HCT116 (cell line): ENCODE results near the gene DPF3.

Experiments used
- EGR1 ChIP-seq: IDR thresholded peaks from 2 replicates; pipeline ENCODE4 v1.6.1; 2012; ENCODE audit warnings: low read depth
- EZH2 ChIP-seq: fragments of 200-600 bp; sonication (generic); IDR thresholded peaks from 2 replicates; pipeline ENCODE4 v1.6.1; 2017; ENCODE audit warnings: antibody characterized with exemption, mixed run types
- EZH2phosphoT487 ChIP-seq: fragments of 200-600 bp; IDR thresholded peaks from 2 replicates; pipeline ENCODE4 v1.6.1; 2018; ENCODE audit warnings: antibody characterized with exemption, borderline replicate concordance
- FOSL1 ChIP-seq: IDR thresholded peaks from 2 replicates; pipeline ENCODE4 v1.6.1; 2012; ENCODE audit warnings: low read depth
- JUND ChIP-seq: IDR thresholded peaks from 2 replicates; pipeline ENCODE4 v1.6.1; 2012
- POLR2A ChIP-seq: IDR thresholded peaks from 2 replicates; pipeline ENCODE4 v1.7.0; 2011; ENCODE audit warnings: borderline replicate concordance; ENCODE audit not compliant: insufficient read depth, insufficient read length; ENCODE audit errors: extremely low read depth
- POLR2AphosphoS5 ChIP-seq: IDR thresholded peaks from 2 replicates; pipeline ENCODE4 v1.6.1; 2011; ENCODE audit warnings: mild to moderate bottlenecking, low read depth, low read length, moderate library complexity
- RAD21 ChIP-seq: IDR thresholded peaks from 2 replicates; pipeline ENCODE4 v1.6.1; 2012; ENCODE audit warnings: low read depth, mild to moderate bottlenecking
- TCF7L2 ChIP-seq: IDR thresholded peaks from 2 replicates; pipeline ENCODE4 v1.7.0; 2011; ENCODE audit warnings: borderline replicate concordance, inconsistent platforms; ENCODE audit not compliant: insufficient read depth, insufficient read length; ENCODE audit errors: extremely low read depth
- YY1 ChIP-seq: IDR thresholded peaks from 2 replicates; pipeline ENCODE4 v1.6.1; 2011; ENCODE audit warnings: low read length, low read depth, moderate library complexity, mild to moderate bottlenecking; ENCODE audit not compliant: insufficient replicate concordance; ENCODE audit errors: extremely low read depth
- TF ChIP-seq, protein P1 (sequence below): IDR thresholded peaks from 2 replicates; pipeline ENCODE4 v1.6.1; 2012
- TF ChIP-seq, protein P2 (sequence below), 3 experiments: fragments of 200-600 bp in 1 of 3; sonication (generic) in 1 of 3; IDR thresholded peaks in 2 of 3; conservative IDR thresholded peaks in 1 of 3; 2 replicates each; pipeline ENCODE4 v1.5.1; 2012 to 2017; ENCODE audit warnings: low read depth in 2 of 3, low read length in 2 of 3, antibody characterized with exemption in 1 of 3, borderline replicate concordance in 1 of 3, control low read depth in 1 of 3, mild to moderate bottlenecking in 1 of 3, mixed read lengths in 1 of 3, mixed run types in 1 of 3, moderate library complexity in 1 of 3; ENCODE audit not compliant: insufficient read depth in 1 of 3
- TF ChIP-seq, protein P3 (sequence below): IDR thresholded peaks from 2 replicates; pipeline ENCODE4 v1.6.1; 2012
- TF ChIP-seq, protein P4 (sequence below): IDR thresholded peaks from 2 replicates; pipeline ENCODE4 v1.6.1; 2012; ENCODE audit warnings: low read depth

DNA sequence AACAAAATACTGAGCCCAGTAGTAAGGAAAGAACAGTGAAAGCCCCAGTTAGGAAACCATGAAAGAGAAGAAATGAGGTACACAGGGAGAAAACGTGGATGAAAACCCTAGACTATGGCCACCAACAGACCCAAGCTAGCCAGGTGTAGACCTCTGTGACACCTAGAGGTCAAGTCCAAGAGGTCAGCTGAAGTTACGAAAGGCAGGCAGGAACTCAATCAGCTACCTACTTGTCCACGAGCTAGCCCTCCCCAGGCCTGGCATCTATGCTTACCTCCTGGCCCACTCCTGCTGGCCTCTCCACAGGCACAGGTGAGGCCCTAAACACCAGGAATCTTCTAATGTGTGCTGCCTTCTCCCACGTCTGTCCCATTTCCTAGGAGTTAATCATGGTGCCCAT is 48.7 kb downstream of the DPF3 start:
- TF ChIP-seq EZH2phosphoT487 (no peak), POLR2A (no peak), EGR1 (no peak), RAD21 (no peak), TCF7L2 (no peak), POLR2AphosphoS5 (no peak), FOSL1 (no peak), JUND (no peak), YY1 (no peak), EZH2 (no peak)
- TF ChIP-seq, protein P1, sequence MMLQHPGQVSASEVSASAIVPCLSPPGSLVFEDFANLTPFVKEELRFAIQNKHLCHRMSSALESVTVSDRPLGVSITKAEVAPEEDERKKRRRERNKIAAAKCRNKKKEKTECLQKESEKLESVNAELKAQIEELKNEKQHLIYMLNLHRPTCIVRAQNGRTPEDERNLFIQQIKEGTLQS = no peak
- TF ChIP-seq, protein P2, sequence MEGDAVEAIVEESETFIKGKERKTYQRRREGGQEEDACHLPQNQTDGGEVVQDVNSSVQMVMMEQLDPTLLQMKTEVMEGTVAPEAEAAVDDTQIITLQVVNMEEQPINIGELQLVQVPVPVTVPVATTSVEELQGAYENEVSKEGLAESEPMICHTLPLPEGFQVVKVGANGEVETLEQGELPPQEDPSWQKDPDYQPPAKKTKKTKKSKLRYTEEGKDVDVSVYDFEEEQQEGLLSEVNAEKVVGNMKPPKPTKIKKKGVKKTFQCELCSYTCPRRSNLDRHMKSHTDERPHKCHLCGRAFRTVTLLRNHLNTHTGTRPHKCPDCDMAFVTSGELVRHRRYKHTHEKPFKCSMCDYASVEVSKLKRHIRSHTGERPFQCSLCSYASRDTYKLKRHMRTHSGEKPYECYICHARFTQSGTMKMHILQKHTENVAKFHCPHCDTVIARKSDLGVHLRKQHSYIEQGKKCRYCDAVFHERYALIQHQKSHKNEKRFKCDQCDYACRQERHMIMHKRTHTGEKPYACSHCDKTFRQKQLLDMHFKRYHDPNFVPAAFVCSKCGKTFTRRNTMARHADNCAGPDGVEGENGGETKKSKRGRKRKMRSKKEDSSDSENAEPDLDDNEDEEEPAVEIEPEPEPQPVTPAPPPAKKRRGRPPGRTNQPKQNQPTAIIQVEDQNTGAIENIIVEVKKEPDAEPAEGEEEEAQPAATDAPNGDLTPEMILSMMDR (IDR thresholded peaks at IDR 0.05 in 2 of 3, conservative IDR thresholded peaks at IDR 0.05 in 1 of 3; ENCODE audit: borderline replicate concordance in 1 of 3, insufficient read depth in 1 of 3, low read depth in 2 of 3, low read length in 2 of 3) = no peak
- TF ChIP-seq, protein P3, sequence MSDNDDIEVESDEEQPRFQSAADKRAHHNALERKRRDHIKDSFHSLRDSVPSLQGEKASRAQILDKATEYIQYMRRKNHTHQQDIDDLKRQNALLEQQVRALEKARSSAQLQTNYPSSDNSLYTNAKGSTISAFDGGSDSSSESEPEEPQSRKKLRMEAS = no peak
- TF ChIP-seq, protein P4, sequence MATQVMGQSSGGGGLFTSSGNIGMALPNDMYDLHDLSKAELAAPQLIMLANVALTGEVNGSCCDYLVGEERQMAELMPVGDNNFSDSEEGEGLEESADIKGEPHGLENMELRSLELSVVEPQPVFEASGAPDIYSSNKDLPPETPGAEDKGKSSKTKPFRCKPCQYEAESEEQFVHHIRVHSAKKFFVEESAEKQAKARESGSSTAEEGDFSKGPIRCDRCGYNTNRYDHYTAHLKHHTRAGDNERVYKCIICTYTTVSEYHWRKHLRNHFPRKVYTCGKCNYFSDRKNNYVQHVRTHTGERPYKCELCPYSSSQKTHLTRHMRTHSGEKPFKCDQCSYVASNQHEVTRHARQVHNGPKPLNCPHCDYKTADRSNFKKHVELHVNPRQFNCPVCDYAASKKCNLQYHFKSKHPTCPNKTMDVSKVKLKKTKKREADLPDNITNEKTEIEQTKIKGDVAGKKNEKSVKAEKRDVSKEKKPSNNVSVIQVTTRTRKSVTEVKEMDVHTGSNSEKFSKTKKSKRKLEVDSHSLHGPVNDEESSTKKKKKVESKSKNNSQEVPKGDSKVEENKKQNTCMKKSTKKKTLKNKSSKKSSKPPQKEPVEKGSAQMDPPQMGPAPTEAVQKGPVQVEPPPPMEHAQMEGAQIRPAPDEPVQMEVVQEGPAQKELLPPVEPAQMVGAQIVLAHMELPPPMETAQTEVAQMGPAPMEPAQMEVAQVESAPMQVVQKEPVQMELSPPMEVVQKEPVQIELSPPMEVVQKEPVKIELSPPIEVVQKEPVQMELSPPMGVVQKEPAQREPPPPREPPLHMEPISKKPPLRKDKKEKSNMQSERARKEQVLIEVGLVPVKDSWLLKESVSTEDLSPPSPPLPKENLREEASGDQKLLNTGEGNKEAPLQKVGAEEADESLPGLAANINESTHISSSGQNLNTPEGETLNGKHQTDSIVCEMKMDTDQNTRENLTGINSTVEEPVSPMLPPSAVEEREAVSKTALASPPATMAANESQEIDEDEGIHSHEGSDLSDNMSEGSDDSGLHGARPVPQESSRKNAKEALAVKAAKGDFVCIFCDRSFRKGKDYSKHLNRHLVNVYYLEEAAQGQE = no peak
